SK-N-SH treated with all-trans-retinoic acid at 6 μM for 48 hours (cell line): ENCODE results near the gene SLC44A3.

Experiments used
- ATAC-seq: fragments of 200-7000 bp; cut with Tn5 transposase; 3 replicates; pipeline ENCODE4 v1.9.1; 2020; ENCODE audit warnings: mild to moderate bottlenecking, moderate library complexity
- ARNTL ChIP-seq: fragments of 450-650 bp; formaldehyde crosslinking; IDR thresholded peaks from 2 replicates; pipeline ENCODE4 v1.5.0; 2020; ENCODE audit warnings: low read depth, mild to moderate bottlenecking, moderate library complexity, borderline replicate concordance
- BACH2 ChIP-seq: fragments of 250-450 bp; sonication (Bioruptor Pico); IDR thresholded peaks from 2 replicates; pipeline ENCODE4 v1.9.0; 2021; ENCODE audit warnings: mild to moderate bottlenecking, borderline replicate concordance
- ESRRG ChIP-seq: fragments of 250-450 bp; sonication (Bioruptor Pico); IDR thresholded peaks from 2 replicates; pipeline ENCODE4 v1.6.1; 2021; ENCODE audit warnings: mild to moderate bottlenecking
- GLIS3 ChIP-seq: fragments of 250-450 bp; sonication (Bioruptor Pico); IDR thresholded peaks from 2 replicates; pipeline ENCODE4 v1.5.0; 2020; ENCODE audit warnings: mild to moderate bottlenecking, moderate library complexity
- ISL1 ChIP-seq: fragments of 250-450 bp; sonication (Bioruptor Pico); IDR thresholded peaks from 2 replicates; pipeline ENCODE4 v2.1.2; 2022; ENCODE audit warnings: mild to moderate bottlenecking, moderate library complexity
- OSR1 ChIP-seq: fragments of 250-450 bp; sonication (Bioruptor Pico); IDR thresholded peaks from 2 replicates; pipeline ENCODE4 v1.8.0; 2022; ENCODE audit warnings: moderate library complexity, mild to moderate bottlenecking, inconsistent platforms
- RARB ChIP-seq: fragments of 250-450 bp; sonication (Bioruptor Pico); IDR thresholded peaks from 2 replicates; pipeline ENCODE4 v1.8.0; 2021; ENCODE audit warnings: mild to moderate bottlenecking, moderate library complexity
- TCF4 ChIP-seq: fragments of 250-450 bp; sonication (Bioruptor Pico); IDR thresholded peaks from 2 replicates; pipeline ENCODE4 v1.8.0; 2021; ENCODE audit warnings: mild to moderate bottlenecking, moderate library complexity, borderline replicate concordance
- TOX ChIP-seq: fragments of 250-450 bp; sonication (Bioruptor Pico); IDR thresholded peaks from 2 replicates; pipeline ENCODE4 v1.8.0; 2021; ENCODE audit warnings: mild to moderate bottlenecking, moderate library complexity, borderline replicate concordance
- ZC3H10 ChIP-seq: fragments of 250-450 bp; sonication (Bioruptor Pico); IDR thresholded peaks from 2 replicates; pipeline ENCODE4 v1.5.1; 2021; ENCODE audit warnings: mild to moderate bottlenecking, moderate library complexity
- ZNF565 ChIP-seq: fragments of 450-650 bp; formaldehyde crosslinking; conservative IDR thresholded peaks from 2 replicates; pipeline ENCODE4 v1.5.0; 2020; ENCODE audit warnings: low read depth, mild to moderate bottlenecking, moderate library complexity
- ZNF70 ChIP-seq: fragments of 450-650 bp; formaldehyde crosslinking; IDR thresholded peaks from 2 replicates; pipeline ENCODE4 v1.5.0; 2020; ENCODE audit warnings: mild to moderate bottlenecking, moderate library complexity
- ZNF8 ChIP-seq: fragments of 450-650 bp; formaldehyde crosslinking; IDR thresholded peaks from 2 replicates; pipeline ENCODE4 v1.5.0; 2020; ENCODE audit warnings: mild to moderate bottlenecking, moderate library complexity
- TF ChIP-seq, protein P1 (sequence below): fragments of 250-450 bp; sonication (Bioruptor Pico); IDR thresholded peaks from 2 replicates; pipeline ENCODE4 v1.5.0; 2020; ENCODE audit warnings: mild to moderate bottlenecking, moderate library complexity
- TF ChIP-seq, protein P2 (sequence below): fragments of 250-450 bp; sonication (Bioruptor Pico); IDR thresholded peaks from 2 replicates; pipeline ENCODE4 v1.8.0; 2020; ENCODE audit warnings: mild to moderate bottlenecking, moderate library complexity, borderline replicate concordance
- TF ChIP-seq, protein P3 (sequence below): fragments of 250-450 bp; sonication (Bioruptor Pico); IDR thresholded peaks from 2 replicates; pipeline ENCODE4 v1.5.1; 2021; ENCODE audit warnings: mild to moderate bottlenecking, moderate library complexity
- TF ChIP-seq, protein P4 (sequence below): fragments of 250-450 bp; sonication (Bioruptor Pico); IDR thresholded peaks from 2 replicates; pipeline ENCODE4 v1.5.1; 2020; ENCODE audit warnings: low read depth, mild to moderate bottlenecking, moderate library complexity

Gene SLC44A3

DNA sequence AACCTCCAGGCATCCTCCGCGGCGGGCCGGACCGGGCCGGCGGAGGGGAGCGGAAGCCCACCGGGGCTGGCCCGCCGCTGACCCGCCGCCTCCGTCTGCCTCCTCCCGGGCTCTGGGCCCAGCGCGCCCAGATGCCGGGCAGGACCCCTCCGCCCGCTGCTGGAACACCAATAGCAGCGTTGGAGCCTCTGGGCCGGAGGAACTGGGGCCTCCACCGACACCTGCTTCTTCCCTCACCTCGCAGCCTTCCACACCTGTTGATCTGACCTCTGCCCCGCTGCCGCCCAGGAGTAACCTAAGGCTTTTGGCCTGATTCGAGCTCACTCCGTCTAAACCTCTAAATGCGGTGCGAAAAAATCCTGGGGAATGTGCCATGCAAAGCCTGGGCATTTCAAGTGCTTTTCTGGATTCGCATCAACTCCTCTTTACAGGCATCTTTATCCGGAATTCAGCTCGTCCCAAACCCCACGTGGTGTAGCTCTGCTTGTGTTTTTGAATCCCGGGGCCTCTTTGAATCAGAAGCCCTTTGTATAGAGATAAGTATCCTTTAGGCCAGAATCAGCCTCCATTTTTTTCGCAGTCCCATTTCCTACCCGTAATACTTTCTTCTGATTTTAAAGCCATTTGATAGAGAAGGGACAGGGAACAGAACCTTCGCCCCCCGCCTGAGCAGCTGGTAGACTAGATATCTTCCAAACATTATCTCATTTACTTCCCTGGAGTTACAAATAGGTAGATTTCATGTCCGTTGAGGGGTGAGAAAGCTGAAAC lies 107.4 kb downstream of the SLC44A3 start:
- TF ChIP-seq RARB (CRISPR knock-in tag) = no peak
- TF ChIP-seq, protein P1, sequence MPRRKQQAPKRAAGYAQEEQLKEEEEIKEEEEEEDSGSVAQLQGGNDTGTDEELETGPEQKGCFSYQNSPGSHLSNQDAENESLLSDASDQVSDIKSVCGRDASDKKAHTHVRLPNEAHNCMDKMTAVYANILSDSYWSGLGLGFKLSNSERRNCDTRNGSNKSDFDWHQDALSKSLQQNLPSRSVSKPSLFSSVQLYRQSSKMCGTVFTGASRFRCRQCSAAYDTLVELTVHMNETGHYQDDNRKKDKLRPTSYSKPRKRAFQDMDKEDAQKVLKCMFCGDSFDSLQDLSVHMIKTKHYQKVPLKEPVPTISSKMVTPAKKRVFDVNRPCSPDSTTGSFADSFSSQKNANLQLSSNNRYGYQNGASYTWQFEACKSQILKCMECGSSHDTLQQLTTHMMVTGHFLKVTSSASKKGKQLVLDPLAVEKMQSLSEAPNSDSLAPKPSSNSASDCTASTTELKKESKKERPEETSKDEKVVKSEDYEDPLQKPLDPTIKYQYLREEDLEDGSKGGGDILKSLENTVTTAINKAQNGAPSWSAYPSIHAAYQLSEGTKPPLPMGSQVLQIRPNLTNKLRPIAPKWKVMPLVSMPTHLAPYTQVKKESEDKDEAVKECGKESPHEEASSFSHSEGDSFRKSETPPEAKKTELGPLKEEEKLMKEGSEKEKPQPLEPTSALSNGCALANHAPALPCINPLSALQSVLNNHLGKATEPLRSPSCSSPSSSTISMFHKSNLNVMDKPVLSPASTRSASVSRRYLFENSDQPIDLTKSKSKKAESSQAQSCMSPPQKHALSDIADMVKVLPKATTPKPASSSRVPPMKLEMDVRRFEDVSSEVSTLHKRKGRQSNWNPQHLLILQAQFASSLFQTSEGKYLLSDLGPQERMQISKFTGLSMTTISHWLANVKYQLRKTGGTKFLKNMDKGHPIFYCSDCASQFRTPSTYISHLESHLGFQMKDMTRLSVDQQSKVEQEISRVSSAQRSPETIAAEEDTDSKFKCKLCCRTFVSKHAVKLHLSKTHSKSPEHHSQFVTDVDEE = 0 out of 2 replicates have a peak, but pooled peaks have one; percentile 10
- TF ChIP-seq ZNF70 (CRISPR knock-in tag) = peak; percentile 87
- TF ChIP-seq ISL1 (CRISPR knock-in tag) = no peak
- TF ChIP-seq ZC3H10 = no peak
- TF ChIP-seq, all 23 proteins: peak for 2
- no peak; the same call in 2 of the 3 replicates for ATAC-seq

DNA sequence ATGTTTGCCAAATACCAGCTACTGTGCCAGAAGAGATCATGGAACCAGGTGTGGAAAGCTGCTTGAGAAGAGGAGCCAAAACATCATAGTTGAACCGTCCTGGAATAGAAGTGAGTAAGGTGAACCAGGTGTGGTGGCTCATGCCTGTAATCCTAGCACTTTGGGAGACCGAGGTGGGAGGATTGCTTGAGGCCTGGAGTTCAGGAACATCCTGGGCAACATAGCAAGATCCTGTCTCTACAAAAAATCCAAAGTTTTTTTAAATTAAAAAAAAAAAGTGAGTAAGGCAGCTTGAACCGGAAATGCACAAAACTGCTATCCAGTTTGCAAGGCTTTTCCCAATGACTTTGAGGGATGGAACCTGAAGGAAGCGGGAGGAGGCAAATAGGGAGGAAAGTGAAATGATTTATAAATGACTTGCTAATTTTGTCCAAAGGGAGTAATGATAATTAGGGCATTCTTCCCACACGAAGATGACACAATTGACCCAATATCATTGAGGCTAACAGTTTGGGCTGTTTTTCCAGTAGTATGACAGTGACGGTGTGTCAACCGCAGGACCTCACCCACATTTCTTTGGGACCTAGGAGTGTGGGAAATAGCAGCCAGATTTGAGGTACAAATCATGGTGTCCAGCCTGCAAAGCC lies 108.3 kb downstream of the SLC44A3 start:
- ATAC-seq = no peak

DNA sequence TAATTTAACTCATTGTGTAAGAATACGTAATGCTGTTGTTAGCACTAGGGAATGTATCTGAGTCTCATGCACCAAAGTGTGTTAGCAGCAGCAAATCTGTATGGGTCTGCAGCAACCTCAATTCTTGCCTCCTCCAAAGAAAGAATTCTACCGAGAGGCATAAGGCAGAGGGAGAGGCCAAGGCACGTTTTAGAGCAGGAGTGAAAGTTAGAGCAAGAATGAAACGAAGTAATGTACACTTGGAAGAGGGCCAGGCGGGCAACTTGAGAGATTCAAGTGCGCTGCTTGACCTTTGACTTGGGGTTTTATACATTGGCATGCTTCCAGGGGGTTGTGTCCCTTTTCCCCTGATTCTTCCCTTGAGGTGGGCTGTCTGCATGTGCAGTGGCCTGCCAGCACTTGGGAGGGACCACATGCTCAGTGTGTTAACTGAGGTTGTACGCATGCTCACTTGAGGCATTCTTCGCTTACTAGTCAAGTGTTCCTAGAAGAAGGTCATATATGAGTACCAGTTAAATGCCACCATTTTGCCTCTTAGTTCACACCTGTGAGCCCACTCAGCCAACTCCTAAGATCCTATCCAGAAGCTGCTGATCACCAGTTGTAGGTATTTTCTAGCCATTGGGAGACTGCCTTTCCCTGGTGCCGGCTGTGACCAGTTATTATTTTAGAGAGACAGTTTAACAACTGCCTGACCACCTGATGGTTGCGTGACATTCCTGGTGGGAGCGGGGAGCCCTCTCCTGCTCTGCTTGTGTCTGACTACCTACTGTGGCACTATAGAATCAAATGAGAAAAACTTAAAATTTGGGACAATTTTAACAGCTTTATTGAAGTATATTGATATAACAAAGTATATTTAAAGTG lies 109.4 kb downstream of the SLC44A3 start:
- no peak for TF ChIP-seq GLIS3 (CRISPR knock-in tag)
- TF ChIP-seq, all 23 proteins: peak for 0
- ATAC-seq = no peak

More for the DNA sequence above, 108.3 kb downstream of the SLC44A3 start:
- no peak for TF ChIP-seq ISL1 (CRISPR knock-in tag)

DNA sequence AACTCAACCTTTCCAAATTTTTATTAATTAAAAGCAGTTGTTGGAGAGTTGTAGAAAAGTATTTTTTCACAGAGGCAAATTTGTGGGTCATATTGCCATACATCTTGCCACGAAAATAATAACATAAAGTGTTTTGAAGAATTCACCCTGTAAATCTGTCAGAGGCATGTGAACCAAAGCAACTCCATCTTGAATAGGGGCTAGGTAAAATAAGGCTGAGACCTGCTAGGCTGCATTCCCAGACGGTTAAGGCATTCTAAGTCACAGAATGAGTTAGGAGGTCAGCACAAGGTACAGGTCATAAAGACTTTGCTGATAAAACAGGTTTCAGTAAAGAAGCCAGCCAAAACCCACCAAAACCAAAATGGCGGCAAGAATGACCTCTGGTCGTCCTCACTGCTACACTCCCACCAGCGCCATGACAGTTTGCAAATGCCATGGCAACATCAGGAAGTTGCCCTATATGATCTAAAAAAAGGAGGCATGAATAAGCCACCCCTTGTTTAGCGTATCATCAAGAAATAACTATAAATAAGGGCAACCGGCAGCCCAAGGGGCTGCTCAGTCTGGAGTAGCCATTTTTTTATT lies 111.2 kb downstream of the SLC44A3 start:
- ATAC-seq = no peak
- TF ChIP-seq TOX (no peak), ARNTL (CRISPR knock-in tag) (no peak), ZNF565 (CRISPR knock-in tag) (no peak), RARB (CRISPR knock-in tag) (no peak), ZC3H10 (no peak)
- TF ChIP-seq, protein P2, sequence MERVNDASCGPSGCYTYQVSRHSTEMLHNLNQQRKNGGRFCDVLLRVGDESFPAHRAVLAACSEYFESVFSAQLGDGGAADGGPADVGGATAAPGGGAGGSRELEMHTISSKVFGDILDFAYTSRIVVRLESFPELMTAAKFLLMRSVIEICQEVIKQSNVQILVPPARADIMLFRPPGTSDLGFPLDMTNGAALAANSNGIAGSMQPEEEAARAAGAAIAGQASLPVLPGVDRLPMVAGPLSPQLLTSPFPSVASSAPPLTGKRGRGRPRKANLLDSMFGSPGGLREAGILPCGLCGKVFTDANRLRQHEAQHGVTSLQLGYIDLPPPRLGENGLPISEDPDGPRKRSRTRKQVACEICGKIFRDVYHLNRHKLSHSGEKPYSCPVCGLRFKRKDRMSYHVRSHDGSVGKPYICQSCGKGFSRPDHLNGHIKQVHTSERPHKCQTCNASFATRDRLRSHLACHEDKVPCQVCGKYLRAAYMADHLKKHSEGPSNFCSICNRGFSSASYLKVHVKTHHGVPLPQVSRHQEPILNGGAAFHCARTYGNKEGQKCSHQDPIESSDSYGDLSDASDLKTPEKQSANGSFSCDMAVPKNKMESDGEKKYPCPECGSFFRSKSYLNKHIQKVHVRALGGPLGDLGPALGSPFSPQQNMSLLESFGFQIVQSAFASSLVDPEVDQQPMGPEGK = no peak

DNA sequence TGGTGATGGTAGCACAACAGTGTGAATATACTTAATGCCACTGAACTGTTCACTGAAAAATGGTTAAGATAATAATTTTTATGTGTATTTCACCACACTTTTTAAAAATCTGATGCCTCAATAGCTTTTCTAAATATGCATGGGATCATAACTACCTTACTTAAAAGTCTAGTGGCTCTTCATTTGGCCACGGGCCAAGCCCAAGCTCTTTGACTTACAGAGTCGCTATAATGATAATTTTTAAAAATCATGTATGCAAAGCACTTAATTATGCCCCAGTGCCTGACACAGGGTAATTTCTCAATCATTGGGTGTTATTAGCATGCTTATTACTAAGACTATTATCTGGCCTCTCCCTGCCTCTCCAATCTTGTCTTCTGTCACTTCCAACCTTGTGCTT lies 114.4 kb downstream of the SLC44A3 start:
- ATAC-seq = no peak
- TF ChIP-seq, protein P1 = no peak
- no peak for TF ChIP-seq ISL1 (CRISPR knock-in tag)
- TF ChIP-seq, protein P3, sequence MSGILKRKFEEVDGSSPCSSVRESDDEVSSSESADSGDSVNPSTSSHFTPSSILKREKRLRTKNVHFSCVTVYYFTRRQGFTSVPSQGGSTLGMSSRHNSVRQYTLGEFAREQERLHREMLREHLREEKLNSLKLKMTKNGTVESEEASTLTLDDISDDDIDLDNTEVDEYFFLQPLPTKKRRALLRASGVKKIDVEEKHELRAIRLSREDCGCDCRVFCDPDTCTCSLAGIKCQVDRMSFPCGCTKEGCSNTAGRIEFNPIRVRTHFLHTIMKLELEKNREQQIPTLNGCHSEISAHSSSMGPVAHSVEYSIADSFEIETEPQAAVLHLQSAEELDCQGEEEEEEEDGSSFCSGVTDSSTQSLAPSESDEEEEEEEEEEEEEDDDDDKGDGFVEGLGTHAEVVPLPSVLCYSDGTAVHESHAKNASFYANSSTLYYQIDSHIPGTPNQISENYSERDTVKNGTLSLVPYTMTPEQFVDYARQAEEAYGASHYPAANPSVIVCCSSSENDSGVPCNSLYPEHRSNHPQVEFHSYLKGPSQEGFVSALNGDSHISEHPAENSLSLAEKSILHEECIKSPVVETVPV = no peak
- no peak for TF ChIP-seq ZNF8 (CRISPR knock-in tag)
- TF ChIP-seq ZC3H10 = no peak
- TF ChIP-seq BACH2 (CRISPR knock-in tag) = no peak
- TF ChIP-seq, protein P2 = no peak
- TF ChIP-seq RARB (CRISPR knock-in tag) = no peak
- TF ChIP-seq, protein P4, sequence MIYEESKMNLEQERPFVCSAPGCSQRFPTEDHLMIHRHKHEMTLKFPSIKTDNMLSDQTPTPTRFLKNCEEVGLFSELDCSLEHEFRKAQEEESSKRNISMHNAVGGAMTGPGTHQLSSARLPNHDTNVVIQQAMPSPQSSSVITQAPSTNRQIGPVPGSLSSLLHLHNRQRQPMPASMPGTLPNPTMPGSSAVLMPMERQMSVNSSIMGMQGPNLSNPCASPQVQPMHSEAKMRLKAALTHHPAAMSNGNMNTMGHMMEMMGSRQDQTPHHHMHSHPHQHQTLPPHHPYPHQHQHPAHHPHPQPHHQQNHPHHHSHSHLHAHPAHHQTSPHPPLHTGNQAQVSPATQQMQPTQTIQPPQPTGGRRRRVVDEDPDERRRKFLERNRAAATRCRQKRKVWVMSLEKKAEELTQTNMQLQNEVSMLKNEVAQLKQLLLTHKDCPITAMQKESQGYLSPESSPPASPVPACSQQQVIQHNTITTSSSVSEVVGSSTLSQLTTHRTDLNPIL (CRISPR knock-in tag) = no peak
- TF ChIP-seq TCF4 (CRISPR knock-in tag) = no peak
- no peak for TF ChIP-seq ESRRG (CRISPR knock-in tag)
- TF ChIP-seq ZNF70 (CRISPR knock-in tag) = no peak
- TF ChIP-seq GLIS3 (CRISPR knock-in tag) = no peak
- no peak for TF ChIP-seq TOX
- no peak for TF ChIP-seq OSR1
- TF ChIP-seq ZNF565 (CRISPR knock-in tag) = no peak
